Ascending aorta (tissue), 2 donors: ENCODE results near the gene F10. TPM values are rescaled to one million over a fixed set of nuclear protein-coding genes. Genes with fewer than 3 reads are reported as not detected.
A peak's percentile ranks its signal among the peaks of the same experiment; 100 is the strongest.

Source experiments
- DNase-seq, 2 donors: peaks; one replicate each; pipeline ENCODE4 v3.0.0-alpha.2; 2019; ENCODE audit warnings: low spot score in 2 of 2
- H3K27ac ChIP-seq, 2 donors: fragments of 200-600 bp; sonication (generic); one replicate each; pipeline ENCODE4 v1.5.1; 2016 to 2017; ENCODE audit warnings: mild to moderate bottlenecking in 1 of 2
- H3K27me3 ChIP-seq: fragments of 200-600 bp; sonication (generic); one replicate; pipeline ENCODE4 v1.5.1; 2017
- H3K36me3 ChIP-seq, 2 donors: fragments of 200-600 bp; sonication (generic); one replicate each; pipeline ENCODE4 v1.5.1; 2016
- H3K4me1 ChIP-seq, 2 donors: fragments of 200-600 bp; sonication (generic); one replicate each; pipeline ENCODE4 v1.5.1; 2016 to 2017; ENCODE audit warnings: mild to moderate bottlenecking in 1 of 2
- H3K4me3 ChIP-seq, 2 donors: fragments of 200-600 bp; sonication (generic); one replicate each; pipeline ENCODE4 v1.5.1; 2016 to 2017; ENCODE audit warnings: mild to moderate bottlenecking in 1 of 2
- H3K9me3 ChIP-seq, 2 donors: fragments of 200-600 bp; sonication (generic); one replicate each; pipeline ENCODE4 v1.5.1; 2016
- CTCF ChIP-seq, 3 experiments: fragments of 200-600 bp in 2 of 3; fragments of 450-650 bp in 1 of 3; sonication (generic) in 2 of 3; IDR thresholded peaks; one replicate each; pipeline ENCODE4 v1.5.1; 2016 to 2019; ENCODE audit warnings: antibody characterized with exemption in 3 of 3, mild to moderate bottlenecking in 1 of 3, moderate library complexity in 1 of 3
- intact Hi-C: fragments of 100-400 bp; cut with DNase I; formaldehyde crosslinking; loops from one replicate; pipeline ENCODE4 v1.15.1; 2023
- total RNA-seq: library from RNA; depleted of rRNA; stranded (reverse); fragments of >200 nt; gene quantifications from one replicate; pipeline ENCODE4 v1.1.0, GENCODE V29; 2016

Gene F10
- total RNA-seq, 1 donor from 2014 or later: 15.8 TPM

DNA sequence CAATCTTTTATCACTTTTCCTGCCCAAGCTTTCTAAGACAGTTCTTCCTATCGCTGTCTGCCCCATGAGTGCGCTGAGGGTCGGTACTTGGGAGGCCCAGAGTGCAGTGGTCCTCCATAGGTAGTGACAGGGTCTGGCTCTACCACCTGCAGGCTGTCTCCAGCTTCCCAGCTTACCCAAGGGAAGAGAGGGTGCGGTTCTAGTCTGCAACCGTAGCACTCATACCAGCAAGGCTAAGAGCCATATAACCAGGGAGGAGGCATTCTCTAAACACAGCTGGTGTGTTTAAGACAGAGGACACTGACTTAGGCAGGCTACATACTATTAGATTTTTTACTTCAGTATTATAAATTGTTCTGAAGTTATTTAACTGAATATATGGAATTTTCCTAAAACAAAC lies 44.1 kb downstream of the F10 start:
- no peak for TF ChIP-seq CTCF (IDR thresholded peaks at IDR 0.05)
- intact Hi-C loops: no loop called here

DNA sequence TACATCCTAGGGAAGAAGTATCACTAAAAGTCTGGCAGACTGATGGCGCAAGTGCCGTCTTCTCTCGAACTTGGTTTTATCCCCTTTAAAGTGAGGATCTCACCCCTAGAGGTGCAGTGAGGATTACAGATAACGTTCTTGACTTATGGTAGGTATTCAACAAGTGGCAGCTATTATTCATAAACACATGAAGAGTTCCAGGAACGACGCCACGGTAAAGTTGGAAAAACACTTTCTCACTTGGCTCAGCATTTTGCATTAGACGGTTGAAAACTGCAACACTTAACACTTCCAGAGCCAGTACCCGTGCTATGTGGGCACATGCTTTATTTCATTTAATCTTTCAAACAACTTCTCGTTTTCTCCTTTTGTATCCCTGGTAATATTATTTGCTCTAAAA lies 44.6 kb downstream of the F10 start:
- DNase-seq: peak in 1 of 2 donors; percentile 11
- Histone ChIP-seq H3K27ac (no peak overlapping the region), H3K27me3 (no peaks in the 10 kb centered on the region), H3K4me3 (no peak overlapping the region), H3K36me3 (peaks cover 11 to 15% of the 10 kb centered on the region in 2 donors), H3K4me1 (no peaks in the 10 kb centered on the region), H3K9me3 (no peaks in the 10 kb centered on the region)
- intact Hi-C loops: no loop called here
- TF ChIP-seq CTCF (IDR thresholded peaks at IDR 0.05): no peak

More for the DNA sequence above, 44.1 kb downstream of the F10 start:
- no peak overlapping the region for H3K27ac ChIP-seq
- H3K27me3 ChIP-seq: no peaks in the 10 kb centered on the region
- H3K4me1 ChIP-seq: no peaks in the 10 kb centered on the region
- H3K4me3 ChIP-seq: no peak overlapping the region
- DNase-seq: peak in 1 of 2 donors; percentile 9
- peaks cover 10% of the 10 kb centered on the region in 2 donors for H3K36me3 ChIP-seq
- no peaks in the 10 kb centered on the region for H3K9me3 ChIP-seq

GRCh38 chr13:113167575-113167974 lies 45.0 kb downstream of the F10 start:
- Histone ChIP-seq H3K27me3 (no peaks in the 10 kb centered on the region), H3K36me3 (peaks cover 14 to 17% of the 10 kb centered on the region in 2 donors), H3K27ac (no peak overlapping the region), H3K4me1 (no peaks in the 10 kb centered on the region), H3K4me3 (no peak overlapping the region), H3K9me3 (no peaks in the 10 kb centered on the region)
- intact Hi-C loops: no loop called here
- no peak for DNase-seq
- no peak for TF ChIP-seq CTCF (IDR thresholded peaks at IDR 0.05)

DNA sequence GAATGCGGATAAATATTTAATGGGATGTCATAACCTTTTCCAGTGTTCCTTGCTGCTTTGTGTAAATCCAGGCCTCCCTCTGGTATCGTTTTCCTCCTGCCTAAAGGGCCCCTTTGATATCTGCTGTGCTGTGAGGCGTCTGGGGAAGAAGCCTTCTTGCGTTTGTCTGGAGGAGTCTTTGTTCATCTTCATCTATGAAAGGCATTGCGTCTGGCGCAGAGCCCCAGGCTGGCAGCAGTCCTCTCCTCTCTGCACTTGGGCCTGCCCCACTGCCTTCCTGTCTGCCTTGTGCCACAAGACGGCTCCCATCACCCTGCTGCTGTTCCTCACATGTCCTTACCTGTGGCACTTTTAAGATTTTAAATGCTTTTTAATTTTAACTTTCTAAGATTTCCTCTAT lies 45.6 kb downstream of the F10 start:
- intact Hi-C loops: no loop called here
- Histone ChIP-seq H3K27ac (no peak overlapping the region), H3K9me3 (no peaks in the 10 kb centered on the region), H3K4me1 (no peaks in the 10 kb centered on the region), H3K36me3 (peaks cover 16 to 17% of the 10 kb centered on the region in 2 donors), H3K27me3 (no peaks in the 10 kb centered on the region), H3K4me3 (no peak overlapping the region)
- DNase-seq: peak in 1 of 2 donors; percentile 35
- TF ChIP-seq CTCF (IDR thresholded peaks at IDR 0.05): no peak

DNA sequence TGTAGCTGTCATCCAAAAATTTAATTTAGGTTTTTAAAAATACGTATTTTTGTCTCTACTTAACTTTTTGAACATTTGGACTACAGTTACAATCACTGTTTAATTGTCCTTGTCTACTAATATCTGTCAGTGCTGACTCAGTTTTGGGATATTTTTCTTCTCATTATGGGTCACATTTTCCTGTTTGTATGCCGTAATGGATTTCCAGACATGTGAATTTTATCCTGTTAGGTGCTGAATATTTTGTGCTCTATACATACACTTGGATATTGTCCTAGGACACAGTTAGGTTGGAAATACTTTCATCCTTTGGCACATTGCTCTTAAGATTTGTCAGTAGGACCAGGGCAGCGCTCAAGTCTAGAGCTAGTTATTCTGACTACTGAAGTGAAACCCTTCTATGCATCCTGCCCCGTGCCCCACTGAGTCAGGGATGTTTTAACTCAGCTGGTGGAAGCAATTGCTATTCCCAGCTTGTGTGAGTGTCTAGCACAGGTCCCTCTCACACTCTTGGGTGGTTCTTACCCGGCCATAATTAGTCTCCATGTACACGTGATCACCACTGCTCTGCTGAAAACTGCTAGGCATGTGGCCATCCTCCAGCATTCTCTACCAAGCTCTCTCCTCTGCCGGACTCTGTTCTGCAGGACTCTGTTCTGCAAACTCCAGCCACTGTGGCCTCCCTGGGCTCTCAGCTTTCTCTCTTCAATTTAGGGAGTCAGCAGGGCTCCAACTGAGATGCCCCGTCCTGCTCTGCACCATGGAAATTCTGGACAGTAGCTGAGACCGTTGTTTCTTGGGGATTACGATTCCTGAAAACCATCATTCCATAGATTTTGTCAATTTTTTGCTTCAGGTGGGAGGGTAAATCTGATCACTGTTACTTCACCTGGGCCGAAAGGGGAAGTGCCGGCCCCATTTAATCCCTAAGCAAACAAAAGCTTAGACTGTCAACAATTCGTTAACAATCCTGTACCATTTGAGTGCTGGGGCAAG lies 47.0 kb downstream of the F10 start:
- no peaks in the 10 kb centered on the region for H3K4me1 ChIP-seq
- intact Hi-C loops: no loop called here
- no peaks in the 10 kb centered on the region for H3K9me3 ChIP-seq
- no peak for TF ChIP-seq CTCF (IDR thresholded peaks at IDR 0.05)
- no peak overlapping the region for H3K27ac ChIP-seq
- peak in 1 of 2 donors; percentile 55 for DNase-seq
- H3K36me3 ChIP-seq: peaks cover 16 to 26% of the 10 kb centered on the region in 2 donors
- H3K27me3 ChIP-seq: no peaks in the 10 kb centered on the region
- no peak overlapping the region for H3K4me3 ChIP-seq
